CD4-positive, alpha-beta memory T cell (primary cell): ENCODE results near the gene FRMD1. TPM values are rescaled to one million over a fixed set of nuclear protein-coding genes. Genes with fewer than 3 reads are reported as not detected.

Source experiments
- CTCF ChIA-PET: fragments of 350-600 bp; sonication (Branson Sonifier 250); formaldehyde crosslinking; loops from one replicate; lab custom pipeline; 2021; ENCODE audit warnings: inconsistent platforms; ENCODE audit not compliant: partially characterized antibody; lab: Charles Lee
- POLR2A ChIA-PET: fragments of 350-600 bp; sonication (Branson Sonifier 250); formaldehyde crosslinking; loops from one replicate; lab custom pipeline; 2021; ENCODE audit not compliant: partially characterized antibody; lab: Charles Lee
- DNase-seq, 5 donors: peaks; one replicate each; pipeline versions ENCODE4 v3.0.0 to v3.0.0-alpha.2; 2020 to 2022; ENCODE audit warnings: mixed read lengths in 1 of 5
- H3K27ac ChIP-seq: one replicate; pipeline ENCODE4 v1.7.0; 2013; ENCODE audit warnings: low read depth, low read length
- H3K27me3 ChIP-seq: 2 replicates; pipeline ENCODE4 v1.7.0; 2013; ENCODE audit warnings: mild to moderate bottlenecking, low read length, moderate library complexity; ENCODE audit not compliant: insufficient read depth
- H3K36me3 ChIP-seq: 2 replicates; pipeline ENCODE4 v1.7.0; 2013; ENCODE audit warnings: mild to moderate bottlenecking, low read length, moderate library complexity; ENCODE audit not compliant: insufficient read depth
- H3K4me1 ChIP-seq: 2 replicates; pipeline ENCODE4 v1.7.0; 2013; ENCODE audit warnings: mild to moderate bottlenecking, low read length, moderate library complexity; ENCODE audit not compliant: insufficient read depth
- H3K4me3 ChIP-seq, 2 donors: one replicate each; pipeline ENCODE4 v1.7.0; 2013; ENCODE audit warnings: low read length in 2 of 2, mild to moderate bottlenecking in 1 of 2
- H3K9me3 ChIP-seq, 2 donors: one replicate each; pipeline ENCODE4 v1.7.0; 2013; ENCODE audit warnings: low read length in 2 of 2, control low read depth in 1 of 2; ENCODE audit not compliant: control insufficient read depth in 1 of 2
- H3K27ac Mint-ChIP-seq, 7 donors: one replicate each; pipeline ENCODE4 v1.8.0; 2020 to 2021; ENCODE audit warnings: mixed read lengths in 7 of 7, mild to moderate bottlenecking in 6 of 7, inconsistent platforms in 3 of 7, moderate library complexity in 3 of 7
- H3K27me3 Mint-ChIP-seq, 2 donors: one replicate each; pipeline ENCODE4 v1.8.0; 2020 to 2021; ENCODE audit warnings: mixed read lengths in 2 of 2
- H3K36me3 Mint-ChIP-seq, 2 donors: one replicate each; pipeline ENCODE4 v1.8.0; 2020 to 2021; ENCODE audit warnings: mixed read lengths in 2 of 2, inconsistent platforms in 1 of 2, mild to moderate bottlenecking in 1 of 2
- H3K4me1 Mint-ChIP-seq, 4 donors: one replicate each; pipeline ENCODE4 v1.8.0; 2020 to 2021; ENCODE audit warnings: mixed read lengths in 4 of 4, mild to moderate bottlenecking in 1 of 4
- H3K4me3 Mint-ChIP-seq, 8 donors: one replicate each; pipeline ENCODE4 v1.8.0; 2020 to 2021; ENCODE audit warnings: mixed read lengths in 8 of 8, mild to moderate bottlenecking in 7 of 8, moderate library complexity in 6 of 8, inconsistent platforms in 3 of 8
- H3K9me3 Mint-ChIP-seq, 8 donors: one replicate each; pipeline ENCODE4 v1.8.0; 2020 to 2021; ENCODE audit warnings: mixed read lengths in 8 of 8, mild to moderate bottlenecking in 5 of 8, inconsistent platforms in 3 of 8, moderate library complexity in 1 of 8
- intact Hi-C: fragments of 100-400 bp; cut with micrococcal nuclease; formaldehyde crosslinking; loops from one replicate; pipeline ENCODE4 v1.15.1; 2023
- polyA plus RNA-seq, 2 donors: library from polyadenylated mRNA; unstranded; fragments of 300-500 nt; fragmentation: Illumina TruSeq; gene quantifications; one replicate each; pipeline ENCODE4 v1.2.3, GENCODE V29; 2021
- total RNA-seq, 2 experiments: library from RNA; stranded (reverse); gene quantifications; one replicate each; pipeline ENCODE4 v1.2.3, GENCODE V29; 2021

FRMD1 gene
- total and polyA plus RNA-seq, 4 experiments from 2014 or later, result not detected

DNA sequence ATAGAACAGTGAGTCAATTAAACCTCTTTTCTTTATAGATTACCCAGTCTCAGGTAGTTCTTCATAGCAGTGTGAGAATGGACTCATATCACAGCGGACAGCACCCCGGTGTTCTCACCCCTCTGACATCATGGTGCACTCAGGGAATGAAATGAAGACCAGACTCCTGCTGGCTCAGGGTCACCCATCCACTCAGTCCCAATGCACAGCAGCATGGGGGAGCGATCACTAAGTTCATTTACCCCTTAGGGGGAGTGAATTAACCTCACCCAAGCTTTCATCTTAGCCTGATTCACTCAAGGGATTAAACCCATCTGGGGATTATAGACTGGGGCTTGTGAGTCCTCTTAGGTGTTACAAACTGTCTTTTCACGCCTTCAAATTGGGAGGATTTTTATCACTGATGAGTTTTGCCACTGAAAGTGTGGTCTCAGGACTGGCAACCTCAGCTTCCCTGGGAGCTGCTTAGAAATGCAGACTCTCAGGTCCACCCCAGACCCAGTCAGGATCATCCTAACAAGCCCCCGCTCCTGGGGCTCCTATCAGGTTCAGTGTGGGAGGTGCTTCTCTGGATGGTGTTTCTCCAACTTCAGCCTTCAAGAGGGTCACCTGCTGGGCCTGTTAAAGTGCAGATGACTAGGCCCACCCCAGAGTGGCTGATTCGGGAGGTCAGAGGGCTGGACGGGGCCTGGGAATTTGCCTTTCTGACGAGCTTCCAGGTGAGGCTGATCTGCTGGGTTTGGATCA is 44.3 kb upstream of the FRMD1 start:
- no peak for DNase-seq
- ChIA-PET CTCF (no interaction called here), POLR2A (no interaction called here)
- Histone ChIP-seq H3K36me3 (no peaks in the 10 kb centered on the region), H3K4me1 (no peaks in the 10 kb centered on the region), H3K27me3 (no peaks in the 10 kb centered on the region), H3K9me3 (no peaks in the 10 kb centered on the region), H3K4me3 (no peak overlapping the region), H3K27ac (no peak overlapping the region)
- Mint-ChIP-seq H3K4me1 (no peaks in the 10 kb centered on the region), H3K36me3 (no peaks in the 10 kb centered on the region), H3K9me3 (peaks cover 0 to 2% (median 0%) of the 10 kb centered on the region in 8 donors), H3K27ac (no peak overlapping the region), H3K4me3 (no peak overlapping the region), H3K27me3 (peaks cover 3 to 7% of the 10 kb centered on the region in 2 donors)
- intact Hi-C loops, result no loop called here

DNA sequence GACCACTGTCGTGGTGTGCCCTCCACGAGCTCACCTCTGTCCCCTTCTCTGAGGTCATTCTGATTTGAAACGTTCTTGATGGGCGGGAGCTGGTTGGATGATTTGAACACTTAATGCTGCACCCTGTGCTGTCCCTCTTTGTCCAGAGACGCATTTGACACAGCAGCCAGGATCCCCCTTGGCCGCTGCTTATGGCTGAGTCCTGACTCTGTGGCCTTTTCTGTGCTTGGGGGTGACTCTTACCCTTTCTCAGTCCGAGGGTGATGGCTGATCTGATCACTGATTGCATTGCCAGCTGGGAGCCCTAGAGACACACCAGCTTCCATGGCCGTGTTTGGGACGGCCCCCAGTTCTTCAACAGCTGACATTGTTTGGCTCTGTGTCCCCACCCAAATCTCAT is 43.5 kb upstream of the FRMD1 start:
- ChIA-PET CTCF (no interaction called here), POLR2A (no interaction called here)
- H3K4me1 ChIP-seq, result no peaks in the 10 kb centered on the region
- no peaks in the 10 kb centered on the region for H3K36me3 ChIP-seq
- H3K27me3 ChIP-seq, result no peaks in the 10 kb centered on the region
- H3K9me3 ChIP-seq, result no peaks in the 10 kb centered on the region
- Mint-ChIP-seq H3K9me3 (peaks cover 0 to 3% (median 0%) of the 10 kb centered on the region in 8 donors), H3K27ac (no peak overlapping the region), H3K4me1 (no peaks in the 10 kb centered on the region), H3K27me3 (peaks cover 3 to 7% of the 10 kb centered on the region in 2 donors), H3K36me3 (no peaks in the 10 kb centered on the region), H3K4me3 (no peak overlapping the region)
- no peak for DNase-seq
- H3K27ac ChIP-seq, result no peak overlapping the region
- H3K4me3 ChIP-seq, result no peak overlapping the region
- intact Hi-C loops, result no loop called here

DNA sequence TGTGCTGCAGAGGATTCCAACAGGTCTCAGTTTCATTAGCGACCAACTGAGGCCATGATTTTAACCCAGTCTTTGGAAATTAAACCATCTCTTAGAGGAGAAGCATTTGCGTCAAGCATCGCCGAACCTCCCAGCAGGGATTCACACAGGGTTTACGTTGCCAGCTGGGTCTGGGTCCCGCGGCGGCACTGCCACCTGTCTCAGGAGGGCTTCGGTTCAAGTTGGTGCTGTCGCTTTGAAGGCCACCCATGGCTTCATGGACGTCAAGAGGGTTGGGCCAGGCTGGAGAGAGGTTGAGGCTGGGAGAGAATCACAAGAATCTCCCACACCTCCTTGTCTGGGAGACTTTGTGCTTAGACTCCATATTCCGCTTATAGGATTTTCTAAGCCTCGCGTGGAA is 43.0 kb upstream of the FRMD1 start:
- DNase-seq, result no peak
- Histone ChIP-seq H3K9me3 (no peaks in the 10 kb centered on the region), H3K27ac (no peak overlapping the region), H3K4me1 (no peaks in the 10 kb centered on the region), H3K36me3 (no peaks in the 10 kb centered on the region), H3K4me3 (no peak overlapping the region), H3K27me3 (no peaks in the 10 kb centered on the region)
- ChIA-PET POLR2A (no interaction called here), CTCF (no interaction called here)
- H3K27ac Mint-ChIP-seq, result no peak overlapping the region
- H3K9me3 Mint-ChIP-seq, result peaks cover 0 to 6% (median 0%) of the 10 kb centered on the region in 8 donors
- intact Hi-C loops, result no loop called here
- H3K4me1 Mint-ChIP-seq, result no peaks in the 10 kb centered on the region
- no peaks in the 10 kb centered on the region for H3K36me3 Mint-ChIP-seq
- no peak overlapping the region for H3K4me3 Mint-ChIP-seq
- H3K27me3 Mint-ChIP-seq, result peaks cover 3 to 7% of the 10 kb centered on the region in 2 donors

DNA sequence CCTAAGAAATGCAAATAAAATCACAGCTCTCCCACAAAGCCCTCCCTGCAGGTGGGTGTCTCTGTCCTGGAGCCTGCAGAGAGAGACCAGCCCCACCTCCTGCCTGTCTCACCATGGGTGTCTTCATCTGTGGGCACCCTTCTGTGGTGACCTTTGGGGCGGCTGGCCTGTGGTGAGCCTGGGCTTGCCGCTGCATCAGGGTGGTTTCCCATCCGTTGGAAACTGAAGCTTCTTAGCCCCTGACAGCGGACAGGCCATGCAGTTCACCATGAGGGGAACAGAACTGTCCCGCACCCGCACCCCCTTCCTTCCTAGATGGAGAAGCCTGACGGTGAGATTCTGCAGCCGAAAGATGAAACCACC is 42.3 kb upstream of the FRMD1 start:
- Mint-ChIP-seq H3K4me3 (no peak overlapping the region), H3K4me1 (no peaks in the 10 kb centered on the region), H3K36me3 (no peaks in the 10 kb centered on the region), H3K9me3 (peaks cover 0 to 6% (median 0%) of the 10 kb centered on the region in 8 donors), H3K27me3 (peaks cover 3 to 5% of the 10 kb centered on the region in 2 donors), H3K27ac (no peak overlapping the region)
- no peak for DNase-seq
- CTCF ChIA-PET, result no interaction called here
- Histone ChIP-seq H3K27me3 (no peaks in the 10 kb centered on the region), H3K27ac (no peak overlapping the region), H3K4me3 (no peak overlapping the region), H3K4me1 (no peaks in the 10 kb centered on the region), H3K36me3 (no peaks in the 10 kb centered on the region), H3K9me3 (no peaks in the 10 kb centered on the region)
- POLR2A ChIA-PET, result no interaction called here
- intact Hi-C loops, result no loop called here

DNA sequence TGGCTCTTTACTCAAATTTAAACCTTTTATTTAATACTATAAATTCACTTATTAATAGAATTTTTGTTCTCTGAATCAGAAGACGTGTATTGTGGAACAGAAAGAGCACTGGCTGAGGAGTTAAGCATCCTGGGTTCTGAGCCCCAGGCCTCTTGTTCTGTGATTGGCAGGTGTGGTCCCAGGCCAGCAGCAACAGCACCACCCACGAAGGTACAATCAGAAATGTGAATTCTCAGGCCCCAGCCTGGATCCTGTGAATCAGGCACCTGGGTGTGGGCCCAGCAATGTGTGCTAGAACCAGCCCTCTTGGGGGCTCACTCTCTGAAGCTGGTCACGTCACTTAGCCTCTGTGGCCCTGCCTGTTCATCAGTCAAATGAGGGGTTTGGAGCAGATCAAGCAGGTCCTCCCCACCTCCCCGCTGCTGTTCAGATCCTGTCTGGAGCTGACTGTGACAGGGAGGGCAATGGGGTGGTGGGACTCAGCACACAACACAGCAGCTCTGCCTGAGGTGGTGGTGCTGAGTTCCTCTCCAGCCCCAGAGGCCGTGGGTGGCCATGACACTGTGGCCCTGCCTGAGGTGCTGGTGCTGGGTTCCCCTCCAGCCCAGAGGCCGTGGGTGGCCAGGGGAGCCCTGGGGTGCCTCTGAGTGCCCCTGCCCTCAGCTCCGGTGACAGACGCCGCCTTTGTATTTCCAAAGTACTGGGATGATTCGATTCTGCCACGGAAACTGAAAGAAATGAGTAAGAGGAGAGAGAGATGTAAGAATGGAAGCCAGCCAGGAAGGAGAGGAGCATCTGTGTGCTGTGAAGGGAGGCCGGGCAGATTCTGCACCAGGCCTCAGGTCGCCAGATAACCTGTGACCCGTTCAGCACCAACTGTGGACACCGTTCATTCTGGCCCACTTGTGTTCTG is 41.6 kb upstream of the FRMD1 start:
- POLR2A ChIA-PET, result no interaction called here
- no peak for DNase-seq
- peaks cover 0 to 6% (median under 1%) of the 10 kb centered on the region in 8 donors for H3K9me3 Mint-ChIP-seq

DNA sequence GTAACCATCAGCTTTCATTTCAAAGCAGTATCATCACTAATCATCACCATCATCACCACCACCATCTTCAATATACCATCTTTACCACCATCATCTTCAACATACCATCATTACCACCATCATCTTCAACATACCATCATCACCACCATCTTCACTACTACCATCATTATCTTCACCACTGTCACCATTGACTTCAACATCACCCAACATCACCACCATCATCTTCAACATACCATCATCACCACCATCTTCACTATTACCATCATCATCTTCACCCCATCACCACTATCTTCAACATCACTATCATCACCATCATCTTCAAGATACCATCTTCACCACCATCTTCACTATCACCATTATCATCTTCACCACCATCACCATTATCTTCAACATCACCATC is 40.5 kb upstream of the FRMD1 start:
- DNase-seq, result no peak
- Mint-ChIP-seq H3K4me1 (no peaks in the 10 kb centered on the region), H3K9me3 (peaks cover 0 to 6% (median under 1%) of the 10 kb centered on the region in 8 donors), H3K36me3 (no peaks in the 10 kb centered on the region), H3K27me3 (peaks cover 4 to 5% of the 10 kb centered on the region in 2 donors), H3K27ac (no peak overlapping the region), H3K4me3 (no peak overlapping the region)
- H3K9me3 ChIP-seq, result no peaks in the 10 kb centered on the region
- no peaks in the 10 kb centered on the region for H3K4me1 ChIP-seq
- H3K36me3 ChIP-seq, result no peaks in the 10 kb centered on the region
- H3K27ac ChIP-seq, result no peak overlapping the region
- no peaks in the 10 kb centered on the region for H3K27me3 ChIP-seq
- POLR2A ChIA-PET, result no interaction called here
- CTCF ChIA-PET, result no interaction called here
- no peak overlapping the region for H3K4me3 ChIP-seq
- intact Hi-C loops, result no loop called here

More for the DNA sequence above, 41.6 kb upstream of the FRMD1 start:
- no peaks in the 10 kb centered on the region for H3K36me3 ChIP-seq
- CTCF ChIA-PET, result no interaction called here
- H3K4me3 Mint-ChIP-seq, result peak overlapping the region in 1 of 8 donors; percentile 0
- intact Hi-C loops, result no loop called here
- H3K27ac Mint-ChIP-seq, result no peak overlapping the region
- no peak overlapping the region for H3K27ac ChIP-seq
- H3K4me1 ChIP-seq, result no peaks in the 10 kb centered on the region
- H3K36me3 Mint-ChIP-seq, result no peaks in the 10 kb centered on the region
- H3K27me3 ChIP-seq, result no peaks in the 10 kb centered on the region
- no peaks in the 10 kb centered on the region for H3K9me3 ChIP-seq
- no peak overlapping the region for H3K4me3 ChIP-seq
- H3K27me3 Mint-ChIP-seq, result peaks cover 2 to 5% of the 10 kb centered on the region in 2 donors
- H3K4me1 Mint-ChIP-seq, result no peaks in the 10 kb centered on the region

DNA sequence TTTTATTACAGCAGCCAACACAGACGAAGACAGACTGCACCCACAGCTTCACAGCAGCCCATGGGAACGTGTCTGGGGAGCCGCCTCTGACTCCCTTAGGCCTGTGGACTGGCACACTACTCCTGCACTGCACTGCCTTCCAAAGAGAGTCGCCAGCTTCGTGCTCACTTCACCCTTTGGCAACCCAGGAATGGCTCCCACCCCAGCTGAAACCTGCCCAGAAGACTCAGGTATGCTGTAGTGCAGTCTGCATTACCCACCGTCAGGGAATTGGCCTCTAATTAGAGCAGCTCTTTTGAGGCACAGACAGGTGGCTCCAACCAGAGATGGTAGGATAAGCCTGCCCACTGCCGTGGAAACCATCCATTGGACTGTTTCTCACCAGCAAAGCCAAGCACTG is 39.9 kb upstream of the FRMD1 start:
- Mint-ChIP-seq H3K4me1 (no peaks in the 10 kb centered on the region), H3K4me3 (no peak overlapping the region), H3K27ac (no peak overlapping the region), H3K9me3 (peaks cover 0 to 6% (median under 1%) of the 10 kb centered on the region in 8 donors), H3K27me3 (peaks cover 4 to 5% of the 10 kb centered on the region in 2 donors), H3K36me3 (no peaks in the 10 kb centered on the region)
- Histone ChIP-seq H3K36me3 (no peaks in the 10 kb centered on the region), H3K27me3 (no peaks in the 10 kb centered on the region), H3K4me1 (no peaks in the 10 kb centered on the region), H3K9me3 (no peaks in the 10 kb centered on the region), H3K4me3 (no peak overlapping the region), H3K27ac (no peak overlapping the region)
- intact Hi-C loops, result no loop called here
- CTCF ChIA-PET, result no interaction called here
- POLR2A ChIA-PET, result no interaction called here
- DNase-seq, result no peak
